OCI-LY3 (cell line): ENCODE data around the gene SLC32A1.

Source experiments
- CTCF ChIP-seq: fragments of 200-600, 300-600 bp; sonication (generic); IDR thresholded peaks from 2 replicates; pipeline ENCODE4 v1.5.1; 2014; ENCODE audit warnings: antibody characterized with exemption, low read length, low read depth
- EZH2phosphoT487 ChIP-seq: fragments of 200-600 bp; shearing (Covaris generic); IDR thresholded peaks from 2 replicates; pipeline ENCODE4 v1.6.1; 2018; ENCODE audit warnings: antibody characterized with exemption, mixed run types, low read depth

GRCh38 chr20:38724626-38725147 lies 401 bp downstream of the SLC32A1 start:
- no peak for TF ChIP-seq CTCF
- TF ChIP-seq EZH2phosphoT487 = no peak
